Measurements from ENCODE around the gene CAMK2D.

The CAMK2D gene

DNA sequence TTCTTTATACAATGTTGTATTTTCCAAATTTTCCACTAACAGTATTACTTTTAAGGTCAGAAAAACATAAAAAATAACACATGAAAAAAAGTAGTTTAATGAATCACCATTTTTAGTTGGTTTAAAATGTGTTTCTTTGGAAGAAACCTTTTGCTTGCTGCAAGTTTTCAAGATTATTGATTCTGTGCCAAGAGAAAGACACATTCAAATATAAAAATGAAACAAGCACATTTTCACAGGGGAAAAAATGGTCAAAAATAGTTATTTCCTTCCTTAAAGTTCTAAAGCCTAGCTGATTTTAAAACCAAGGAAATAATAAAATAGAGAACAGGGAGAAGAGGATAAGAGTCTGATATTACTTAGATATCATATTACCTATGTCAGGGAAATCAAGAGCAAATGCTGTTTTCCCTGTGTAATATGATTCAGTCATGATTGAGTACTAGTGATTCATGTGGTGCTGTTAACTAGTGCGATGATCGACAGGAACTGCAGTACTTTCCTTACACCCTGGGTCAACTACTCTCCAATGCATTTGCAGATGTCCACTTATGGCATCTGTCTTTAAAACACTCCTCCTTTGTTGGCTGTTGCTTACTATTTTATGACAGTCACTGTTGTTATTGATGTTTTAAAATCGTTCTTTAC lies 103.8 kb downstream of the CAMK2D start:
- no peak overlapping the region for H3K4me3 ChIP-seq
- DNase-seq (ENCODE audit: low read depth, low spot score), result no peak
- no peak overlapping the region for H3K27ac ChIP-seq
- H3K36me3 ChIP-seq (ENCODE audit: insufficient read depth, low read length), result no peaks in the 10 kb centered on the region
- no peak overlapping the region for H3K9ac ChIP-seq (ENCODE audit: insufficient read length)
- TF ChIP-seq EZH2 (IDR thresholded peaks at IDR 0.05), result no peak
- TF ChIP-seq FOXP2 (optimal IDR thresholded peaks at IDR 0.05; ENCODE audit: control extremely low read depth, extremely low read length, insufficient read depth), result no peak
- no peak for TF ChIP-seq POLR2AphosphoS5 (IDR thresholded peaks at IDR 0.05; ENCODE audit: borderline replicate concordance, low read depth, low read length)
- H3K9me3 ChIP-seq (ENCODE audit: low read depth, low read length), result no peaks in the 10 kb centered on the region

DNA sequence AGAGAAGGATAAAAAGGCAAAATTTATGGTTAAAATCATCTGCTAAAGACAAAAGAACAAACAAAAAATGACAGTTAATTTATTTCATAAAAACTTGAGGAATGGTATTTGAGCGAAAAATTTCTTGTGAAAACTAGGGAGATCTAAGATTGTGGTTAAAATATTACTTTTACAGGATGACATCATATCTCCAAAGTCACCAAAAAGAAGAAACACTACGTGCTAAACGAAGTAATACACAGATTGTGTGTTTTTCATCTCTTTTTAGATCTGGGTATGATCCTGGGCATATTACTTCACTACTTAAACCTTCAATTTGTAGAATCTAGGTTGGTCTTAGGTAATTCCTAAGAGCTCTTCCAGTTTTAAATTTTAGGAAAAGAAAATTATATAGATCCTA lies 107.7 kb downstream of the CAMK2D start:
- H3K9ac ChIP-seq (ENCODE audit: insufficient read length), result no peak overlapping the region
- TF ChIP-seq EZH2 (IDR thresholded peaks at IDR 0.05), result no peak
- no peak for TF ChIP-seq FOXP2 (optimal IDR thresholded peaks at IDR 0.05; ENCODE audit: control extremely low read depth, extremely low read length, insufficient read depth)
- no peak for TF ChIP-seq POLR2AphosphoS5 (IDR thresholded peaks at IDR 0.05; ENCODE audit: borderline replicate concordance, low read depth, low read length)
- no peak overlapping the region for H3K27ac ChIP-seq
- no peaks in the 10 kb centered on the region for H3K36me3 ChIP-seq (ENCODE audit: insufficient read depth, low read length)
- no peak overlapping the region for H3K4me3 ChIP-seq
- DNase-seq (ENCODE audit: low read depth, low spot score), result no peak
- no peaks in the 10 kb centered on the region for H3K9me3 ChIP-seq (ENCODE audit: low read depth, low read length)

DNA sequence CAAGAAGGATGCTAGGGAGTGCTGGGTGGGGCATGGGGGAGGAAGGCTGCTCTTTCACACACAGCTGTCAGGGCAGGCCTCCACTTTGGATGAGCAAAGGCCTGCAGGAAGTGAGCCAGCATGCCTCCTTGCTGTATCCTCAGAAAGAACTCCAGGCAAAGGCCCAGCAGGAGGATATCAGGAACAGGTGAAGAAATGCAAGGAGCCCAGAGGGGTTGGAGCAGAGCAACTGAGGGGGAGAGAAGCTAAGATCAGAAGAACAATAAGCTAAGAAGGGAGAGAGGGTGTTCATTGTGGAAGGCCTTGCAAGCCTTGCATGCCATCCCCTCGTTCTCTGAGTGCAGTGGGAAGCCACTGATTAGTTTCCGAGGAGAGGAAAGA lies 115.1 kb downstream of the CAMK2D start:
- H3K36me3 ChIP-seq (ENCODE audit: insufficient read depth, low read length), result no peaks in the 10 kb centered on the region
- TF ChIP-seq FOXP2 (optimal IDR thresholded peaks at IDR 0.05; ENCODE audit: control extremely low read depth, extremely low read length, insufficient read depth) (no peak), POLR2AphosphoS5 (IDR thresholded peaks at IDR 0.05; ENCODE audit: borderline replicate concordance, low read depth, low read length) (no peak), EZH2 (IDR thresholded peaks at IDR 0.05) (no peak)
- H3K9me3 ChIP-seq (ENCODE audit: low read depth, low read length), result no peaks in the 10 kb centered on the region
- no peak overlapping the region for H3K4me3 ChIP-seq
- no peak overlapping the region for H3K27ac ChIP-seq
- no peak overlapping the region for H3K9ac ChIP-seq (ENCODE audit: insufficient read length)
- DNase-seq (ENCODE audit: low read depth, low spot score), result no peak

DNA sequence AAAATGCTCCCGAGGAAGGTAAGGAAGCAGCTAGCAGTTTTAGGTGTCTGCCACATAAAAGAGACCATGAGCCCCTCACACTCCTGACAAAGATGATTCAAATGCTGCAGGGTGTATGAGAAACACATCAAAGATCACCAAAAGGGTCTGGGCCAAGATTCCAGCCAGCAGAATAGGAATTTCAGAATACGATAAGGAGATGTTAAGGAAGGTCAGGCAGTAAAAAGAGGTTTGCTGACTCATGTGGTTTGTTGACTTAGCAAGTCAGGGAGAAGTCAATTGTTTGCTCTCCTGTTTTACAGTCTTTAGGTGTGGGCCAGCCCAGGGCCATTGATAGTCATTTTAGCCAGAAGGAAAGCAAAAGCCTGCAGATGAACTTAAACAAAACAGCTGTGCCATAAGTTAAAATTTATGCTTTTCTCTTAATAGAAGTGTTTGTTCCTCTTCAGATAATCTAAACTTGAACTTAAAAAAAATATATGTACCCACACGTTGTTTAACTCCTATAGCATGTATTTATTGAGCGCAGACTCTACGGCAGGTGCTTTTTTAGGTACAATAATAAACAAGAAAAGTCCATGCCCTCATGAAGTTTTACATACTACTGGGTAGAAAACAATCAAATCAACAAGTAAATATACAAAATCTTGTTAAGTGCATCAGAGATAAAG lies 115.6 kb downstream of the CAMK2D start:
- no peaks in the 10 kb centered on the region for H3K9me3 ChIP-seq (ENCODE audit: low read depth, low read length)
- TF ChIP-seq POLR2AphosphoS5 (IDR thresholded peaks at IDR 0.05; ENCODE audit: borderline replicate concordance, low read depth, low read length) (no peak), FOXP2 (optimal IDR thresholded peaks at IDR 0.05; ENCODE audit: control extremely low read depth, extremely low read length, insufficient read depth) (no peak), EZH2 (IDR thresholded peaks at IDR 0.05) (no peak)
- no peak overlapping the region for H3K4me3 ChIP-seq
- H3K27ac ChIP-seq, result no peak overlapping the region
- H3K36me3 ChIP-seq (ENCODE audit: insufficient read depth, low read length), result no peaks in the 10 kb centered on the region
- DNase-seq (ENCODE audit: low read depth, low spot score), result no peak
- no peak overlapping the region for H3K9ac ChIP-seq (ENCODE audit: insufficient read length)

DNA sequence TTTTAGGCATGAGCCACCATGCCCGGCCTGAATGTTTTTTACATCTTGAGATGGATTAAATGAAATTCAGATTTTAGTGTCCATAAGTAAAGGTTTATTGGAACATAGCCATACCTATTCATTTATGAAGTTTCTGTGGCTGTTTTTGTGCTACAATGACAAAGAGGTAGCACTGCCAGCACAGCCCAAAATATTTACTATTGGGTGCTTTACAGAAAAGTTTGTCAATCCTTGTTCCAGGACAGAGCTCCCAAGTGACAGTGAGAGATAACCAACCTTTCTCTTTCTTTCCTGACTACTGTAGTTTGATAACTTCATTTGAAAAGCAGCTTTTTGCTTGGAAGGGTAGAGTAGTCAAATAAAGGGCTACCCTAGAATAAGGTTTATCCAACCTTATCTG lies 116.2 kb downstream of the CAMK2D start:
- Histone ChIP-seq H3K9ac (ENCODE audit: insufficient read length) (no peak overlapping the region), H3K9me3 (ENCODE audit: low read depth, low read length) (no peaks in the 10 kb centered on the region), H3K27ac (no peak overlapping the region), H3K36me3 (ENCODE audit: insufficient read depth, low read length) (no peaks in the 10 kb centered on the region), H3K4me3 (no peak overlapping the region)
- no peak for DNase-seq (ENCODE audit: low read depth, low spot score)
- no peak for TF ChIP-seq EZH2 (IDR thresholded peaks at IDR 0.05)
- TF ChIP-seq POLR2AphosphoS5 (IDR thresholded peaks at IDR 0.05; ENCODE audit: borderline replicate concordance, low read depth, low read length), result no peak
- TF ChIP-seq FOXP2 (optimal IDR thresholded peaks at IDR 0.05; ENCODE audit: control extremely low read depth, extremely low read length, insufficient read depth), result no peak

DNA sequence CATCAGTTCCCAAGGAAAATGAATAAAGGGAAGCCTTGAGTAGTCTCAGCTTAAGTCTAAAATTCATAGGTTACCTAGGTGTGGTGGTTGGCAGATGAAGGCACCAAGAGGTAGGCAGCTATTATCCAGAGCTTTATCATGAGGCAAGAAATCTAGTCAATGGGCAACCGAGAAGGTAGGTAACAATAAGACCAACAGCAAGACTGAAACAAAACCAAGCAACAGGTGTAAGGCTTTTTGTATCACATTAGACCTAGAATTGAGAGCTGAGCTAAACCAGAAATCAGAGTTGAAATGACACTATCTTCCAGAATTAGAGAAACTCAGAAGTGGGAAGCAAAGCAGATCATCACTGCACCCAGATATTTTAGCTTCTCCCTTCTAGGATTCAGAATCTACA lies 117.1 kb downstream of the CAMK2D start:
- no peak overlapping the region for H3K27ac ChIP-seq
- no peak for DNase-seq (ENCODE audit: low read depth, low spot score)
- no peak overlapping the region for H3K4me3 ChIP-seq
- no peaks in the 10 kb centered on the region for H3K36me3 ChIP-seq (ENCODE audit: insufficient read depth, low read length)
- H3K9ac ChIP-seq (ENCODE audit: insufficient read length), result no peak overlapping the region
- TF ChIP-seq EZH2 (IDR thresholded peaks at IDR 0.05) (no peak), FOXP2 (optimal IDR thresholded peaks at IDR 0.05; ENCODE audit: control extremely low read depth, extremely low read length, insufficient read depth) (no peak), POLR2AphosphoS5 (IDR thresholded peaks at IDR 0.05; ENCODE audit: borderline replicate concordance, low read depth, low read length) (no peak)
- no peaks in the 10 kb centered on the region for H3K9me3 ChIP-seq (ENCODE audit: low read depth, low read length)

DNA sequence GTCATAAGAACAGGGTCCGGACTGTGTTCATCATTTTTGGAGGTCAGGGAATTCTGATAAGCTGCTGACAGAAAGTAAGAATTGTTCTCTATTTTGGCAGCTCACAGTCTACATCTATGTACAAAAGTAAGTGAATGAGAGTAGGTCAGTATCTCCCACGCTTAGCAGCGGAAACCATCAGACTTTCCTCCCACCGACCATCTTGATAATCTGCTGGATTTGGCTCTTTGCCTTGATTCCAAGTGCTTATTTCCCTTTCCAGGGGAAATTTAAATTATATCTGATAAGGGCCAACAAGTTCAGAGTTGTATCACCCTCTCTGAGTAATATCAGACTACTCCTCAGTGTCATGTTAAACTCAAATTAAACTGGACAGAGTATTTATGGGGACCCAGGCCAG lies 118.0 kb downstream of the CAMK2D start:
- H3K36me3 ChIP-seq (ENCODE audit: insufficient read depth, low read length), result no peaks in the 10 kb centered on the region
- no peak overlapping the region for H3K4me3 ChIP-seq
- H3K9me3 ChIP-seq (ENCODE audit: low read depth, low read length), result no peaks in the 10 kb centered on the region
- no peak overlapping the region for H3K27ac ChIP-seq
- H3K9ac ChIP-seq (ENCODE audit: insufficient read length), result no peak overlapping the region
- DNase-seq (ENCODE audit: low read depth, low spot score), result no peak
- no peak for TF ChIP-seq FOXP2 (optimal IDR thresholded peaks at IDR 0.05; ENCODE audit: control extremely low read depth, extremely low read length, insufficient read depth)
- TF ChIP-seq EZH2 (IDR thresholded peaks at IDR 0.05), result no peak
- TF ChIP-seq POLR2AphosphoS5 (IDR thresholded peaks at IDR 0.05; ENCODE audit: borderline replicate concordance, low read depth, low read length), result no peak

DNA sequence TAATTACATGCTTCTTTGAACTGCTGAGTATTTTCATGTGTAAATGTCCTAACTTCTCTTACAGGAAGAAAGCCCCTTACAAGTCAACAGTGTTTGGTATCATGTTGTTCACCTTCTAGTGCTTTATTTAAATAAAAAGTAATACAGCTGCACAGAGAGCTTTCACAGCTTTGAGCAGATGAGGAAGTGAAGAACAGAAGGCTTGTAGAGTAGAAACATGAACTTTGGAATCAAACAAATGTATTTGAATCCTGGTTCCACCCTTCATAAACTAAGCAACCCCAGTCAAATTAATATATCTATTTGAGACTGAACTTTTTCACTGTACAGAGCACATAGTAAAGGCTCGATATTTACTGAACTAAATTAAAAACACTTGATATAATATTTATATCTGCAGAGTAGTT lies 120.5 kb downstream of the CAMK2D start:
- Histone ChIP-seq H3K4me3 (no peak overlapping the region), H3K27ac (no peak overlapping the region), H3K9ac (ENCODE audit: insufficient read length) (no peak overlapping the region), H3K36me3 (ENCODE audit: insufficient read depth, low read length) (no peaks in the 10 kb centered on the region), H3K9me3 (ENCODE audit: low read depth, low read length) (no peaks in the 10 kb centered on the region)
- DNase-seq (ENCODE audit: low read depth, low spot score), result no peak
- TF ChIP-seq FOXP2 (optimal IDR thresholded peaks at IDR 0.05; ENCODE audit: control extremely low read depth, extremely low read length, insufficient read depth), result no peak
- no peak for TF ChIP-seq POLR2AphosphoS5 (IDR thresholded peaks at IDR 0.05; ENCODE audit: borderline replicate concordance, low read depth, low read length)
